HG02571 (cell line): ENCODE results near the gene TXNDC11.

Experiments used
- ATAC-seq: cut with Tn5 transposase; IDR thresholded peaks from one replicate; pipeline ENCODE4 v1.9.1; 2021; ENCODE audit warnings: mild to moderate bottlenecking, moderate library complexity; ENCODE audit not compliant: unreplicated experiment

The TXNDC11 gene

GRCh38 chr16:11691235-11691634, 51.4 kb downstream of the TXNDC11 start:
- no peak for ATAC-seq

- peak; percentile 58 for ATAC-seq
Measured at GRCh38 chr16:11689031-11689840, 53.4 kb downstream of the TXNDC11 start.

GRCh38 chr16:11688520-11688886, 54.2 kb downstream of the TXNDC11 start:
- no peak for ATAC-seq

- ATAC-seq: no peak
Measured at GRCh38 chr16:11687601-11688519, 54.8 kb downstream of the TXNDC11 start.

- ATAC-seq: no peak
Measured at GRCh38 chr16:11686713-11687380, 55.8 kb downstream of the TXNDC11 start.

- no peak for ATAC-seq
Measured at GRCh38 chr16:11685844-11686618, 56.6 kb downstream of the TXNDC11 start.

- no peak for ATAC-seq
Measured at GRCh38 chr16:11684231-11685025, 58.2 kb downstream of the TXNDC11 start.

- ATAC-seq: no peak
Measured at GRCh38 chr16:11683145-11683544, 59.5 kb downstream of the TXNDC11 start.

- ATAC-seq: no peak
Measured at GRCh38 chr16:11682655-11683096, 60.0 kb downstream of the TXNDC11 start.

- no peak for ATAC-seq
Measured at GRCh38 chr16:11681976-11682654, 60.5 kb downstream of the TXNDC11 start.

- ATAC-seq: no peak
Measured at GRCh38 chr16:11681556-11681955, 61.1 kb downstream of the TXNDC11 start.

GRCh38 chr16:11679941-11680911, 62.4 kb downstream of the TXNDC11 start:
- ATAC-seq: no peak

GRCh38 chr16:11679250-11679649, 63.4 kb downstream of the TXNDC11 start:
- ATAC-seq: no peak

- ATAC-seq: no peak
Measured at GRCh38 chr16:11677959-11678881, 64.4 kb downstream of the TXNDC11 start.

- no peak for ATAC-seq
Measured at GRCh38 chr16:11677451-11677951, 65.2 kb downstream of the TXNDC11 start.

GRCh38 chr16:11676799-11677198, 65.9 kb downstream of the TXNDC11 start:
- no peak for ATAC-seq
